Adrenal gland (tissue), 5 donors: ENCODE data around the gene FBLIM1.

Source experiments
- POLR2A ChIP-seq, 2 donors: fragments of 450-650 bp; IDR thresholded peaks; one replicate each; pipeline ENCODE4 v1.6.1; 2017; ENCODE audit warnings: antibody characterized with exemption in 2 of 2, mild to moderate bottlenecking in 2 of 2, moderate library complexity in 1 of 2
- TF ChIP-seq, protein P1 (sequence below), 6 experiments: fragments of 450-650 bp in 4 of 6; fragments of 200-600 bp in 2 of 6; sonication (generic) in 1 of 6; IDR thresholded peaks; 1 replicate in 5 of 6; 2 replicates in 1 of 6; pipeline versions ENCODE4 v1.5.1 to v1.8.0; 2016 to 2021; ENCODE audit warnings: antibody characterized with exemption in 6 of 6, mild to moderate bottlenecking in 2 of 6, moderate library complexity in 1 of 6
- donor health status: DM: no; HTN: no; CAD: no.

DNA sequence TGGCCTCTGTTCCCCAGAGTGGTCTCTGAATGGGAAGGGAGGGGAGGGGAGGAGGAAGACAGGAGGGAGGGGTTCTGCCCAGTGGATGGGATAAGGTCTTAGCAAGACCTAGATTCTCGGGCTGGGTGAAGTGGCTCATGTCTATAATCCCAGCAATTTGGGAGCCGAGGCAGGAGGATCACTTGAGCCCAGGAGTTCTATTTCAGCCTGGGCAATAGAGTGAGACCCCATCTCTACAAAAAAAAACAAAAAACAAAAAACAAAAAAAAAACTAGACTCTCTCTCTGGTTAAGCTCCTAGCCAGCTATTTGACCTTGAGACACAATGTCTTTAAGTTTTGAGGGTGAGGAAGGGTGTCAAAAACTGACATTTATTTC is 37.5 kb downstream of the FBLIM1 start:
- TF ChIP-seq, protein P1, sequence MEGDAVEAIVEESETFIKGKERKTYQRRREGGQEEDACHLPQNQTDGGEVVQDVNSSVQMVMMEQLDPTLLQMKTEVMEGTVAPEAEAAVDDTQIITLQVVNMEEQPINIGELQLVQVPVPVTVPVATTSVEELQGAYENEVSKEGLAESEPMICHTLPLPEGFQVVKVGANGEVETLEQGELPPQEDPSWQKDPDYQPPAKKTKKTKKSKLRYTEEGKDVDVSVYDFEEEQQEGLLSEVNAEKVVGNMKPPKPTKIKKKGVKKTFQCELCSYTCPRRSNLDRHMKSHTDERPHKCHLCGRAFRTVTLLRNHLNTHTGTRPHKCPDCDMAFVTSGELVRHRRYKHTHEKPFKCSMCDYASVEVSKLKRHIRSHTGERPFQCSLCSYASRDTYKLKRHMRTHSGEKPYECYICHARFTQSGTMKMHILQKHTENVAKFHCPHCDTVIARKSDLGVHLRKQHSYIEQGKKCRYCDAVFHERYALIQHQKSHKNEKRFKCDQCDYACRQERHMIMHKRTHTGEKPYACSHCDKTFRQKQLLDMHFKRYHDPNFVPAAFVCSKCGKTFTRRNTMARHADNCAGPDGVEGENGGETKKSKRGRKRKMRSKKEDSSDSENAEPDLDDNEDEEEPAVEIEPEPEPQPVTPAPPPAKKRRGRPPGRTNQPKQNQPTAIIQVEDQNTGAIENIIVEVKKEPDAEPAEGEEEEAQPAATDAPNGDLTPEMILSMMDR (IDR thresholded peaks at IDR 0.05): no peak
- no peak for TF ChIP-seq POLR2A (IDR thresholded peaks at IDR 0.05)
